K562 (cell line): ENCODE results near the gene FBL.

Experiments used
- CBX2 ChIP-seq: fragments of 200-600 bp; sonication (generic); IDR thresholded peaks from one replicate; pipeline ENCODE4 v1.6.1; 2012; ENCODE audit warnings: mild to moderate bottlenecking, low read length, inconsistent platforms; ENCODE audit not compliant: insufficient read depth, poor library complexity, severe bottlenecking
- CEBPB ChIP-seq: fragments of 450-650 bp; IDR thresholded peaks from 2 replicates; pipeline ENCODE4 v1.6.1; 2016; ENCODE audit warnings: missing genetic modification characterization, missing compliant biosample characterization
- CHD1 ChIP-seq: fragments of 200-600 bp; sonication (generic); IDR thresholded peaks from one replicate; pipeline ENCODE4 v1.6.1; 2012; ENCODE audit warnings: mild to moderate bottlenecking, moderate library complexity, low read length, inconsistent platforms
- CTCF ChIP-seq, 3 experiments: IDR thresholded peaks in 2 of 3; conservative IDR thresholded peaks in 1 of 3; 2 replicates each; pipeline ENCODE4 v1.5.1; 2011 to 2012; ENCODE audit warnings: low read length in 3 of 3, mild to moderate bottlenecking in 3 of 3, control low read depth in 2 of 3, improper control_type of control experiment in 1 of 3, inconsistent platforms in 1 of 3, low read depth in 1 of 3, mixed read lengths in 1 of 3, moderate library complexity in 1 of 3; ENCODE audit not compliant: insufficient read depth in 2 of 3
- EGR1 ChIP-seq: fragments of 450-650 bp; conservative IDR thresholded peaks from 2 replicates; pipeline ENCODE4 v1.6.1; 2017; ENCODE audit warnings: mild to moderate bottlenecking
- ETS1 ChIP-seq: conservative IDR thresholded peaks from 2 replicates; pipeline ENCODE4 v1.6.1; 2011; ENCODE audit warnings: low read depth, mild to moderate bottlenecking, low read length; ENCODE audit not compliant: control insufficient read depth
- MAX ChIP-seq: sonication (generic); formaldehyde crosslinking; IDR thresholded peaks from 2 replicates; pipeline ENCODE4 v1.9.0; 2022; ENCODE audit warnings: mild to moderate bottlenecking, missing genetic modification reagents
- NBN ChIP-seq: fragments of 450-650 bp; IDR thresholded peaks from 2 replicates; pipeline ENCODE4 v1.6.1; 2016; ENCODE audit warnings: low read depth, mild to moderate bottlenecking
- POLR2AphosphoS5 ChIP-seq: IDR thresholded peaks from 2 replicates; pipeline ENCODE4 v1.6.1; 2011; ENCODE audit warnings: mild to moderate bottlenecking, low read depth, low read length, moderate library complexity; ENCODE audit not compliant: control insufficient read depth, insufficient read depth
- PTTG1 ChIP-seq: fragments of 450-650 bp; IDR thresholded peaks from 2 replicates; pipeline ENCODE4 v1.6.1; 2016; ENCODE audit warnings: low read depth, mild to moderate bottlenecking, missing genetic modification characterization, missing compliant biosample characterization
- TSC22D4 ChIP-seq: fragments of 450-650 bp; IDR thresholded peaks from 2 replicates; pipeline ENCODE4 v1.6.1; 2016; ENCODE audit warnings: missing genetic modification characterization, missing biosample characterization, control low read depth
- YY1 ChIP-seq, 3 experiments: IDR thresholded peaks; 2 replicates each; pipeline ENCODE4 v1.6.1; 2011; ENCODE audit warnings: low read length in 2 of 3, mild to moderate bottlenecking in 2 of 3, moderate library complexity in 2 of 3, borderline replicate concordance in 1 of 3, control low read depth in 1 of 3, low read depth in 1 of 3; ENCODE audit not compliant: insufficient read depth in 3 of 3, insufficient replicate concordance in 2 of 3, control insufficient read depth in 1 of 3, insufficient read length in 1 of 3; ENCODE audit errors: extremely low read depth in 1 of 3
- ZSCAN29 ChIP-seq: fragments of 450-650 bp; IDR thresholded peaks from 2 replicates; pipeline ENCODE4 v1.6.1; 2017

GRCh38 chr19:39826311-39826945 is 19.8 kb downstream of the FBL start:
- TF ChIP-seq CEBPB (tag) (no peak), POLR2AphosphoS5 (no peak), CHD1 (no peak), CBX2 (no peak), EGR1 (no peak), YY1 (IDR thresholded peaks at IDR 0.05; ENCODE audit: borderline replicate concordance in 1 of 3, control insufficient read depth in 1 of 3, extremely low read depth in 1 of 3, insufficient read depth in 3 of 3, insufficient read length in 1 of 3, insufficient replicate concordance in 2 of 3, low read depth in 1 of 3, low read length in 2 of 3) (no peak), PTTG1 (tag) (no peak), TSC22D4 (no peak), ETS1 (no peak), CTCF (IDR thresholded peaks at IDR 0.05 in 2 of 3, conservative IDR thresholded peaks at IDR 0.05 in 1 of 3; ENCODE audit: insufficient read depth in 2 of 3, low read depth in 1 of 3, low read length in 3 of 3) (no peak), MAX (CRISPR knock-in tag) (no peak), NBN (no peak), ZSCAN29 (no peak)
